ENCODE data around the gene ABCC8. TPM values are rescaled to one million over a fixed set of nuclear protein-coding genes. Genes with fewer than 3 reads are reported as not detected.

ABCC8 gene
- total RNA-seq, 1 donor from 2014 or later: 7.8 TPM

- DNase-seq: no peak
Measured at GRCh38 chr11:17469998-17470397, 6.6 kb downstream of the ABCC8 start.

GRCh38 chr11:17468122-17468521 is 8.5 kb downstream of the ABCC8 start:
- no peak for DNase-seq

DNA sequence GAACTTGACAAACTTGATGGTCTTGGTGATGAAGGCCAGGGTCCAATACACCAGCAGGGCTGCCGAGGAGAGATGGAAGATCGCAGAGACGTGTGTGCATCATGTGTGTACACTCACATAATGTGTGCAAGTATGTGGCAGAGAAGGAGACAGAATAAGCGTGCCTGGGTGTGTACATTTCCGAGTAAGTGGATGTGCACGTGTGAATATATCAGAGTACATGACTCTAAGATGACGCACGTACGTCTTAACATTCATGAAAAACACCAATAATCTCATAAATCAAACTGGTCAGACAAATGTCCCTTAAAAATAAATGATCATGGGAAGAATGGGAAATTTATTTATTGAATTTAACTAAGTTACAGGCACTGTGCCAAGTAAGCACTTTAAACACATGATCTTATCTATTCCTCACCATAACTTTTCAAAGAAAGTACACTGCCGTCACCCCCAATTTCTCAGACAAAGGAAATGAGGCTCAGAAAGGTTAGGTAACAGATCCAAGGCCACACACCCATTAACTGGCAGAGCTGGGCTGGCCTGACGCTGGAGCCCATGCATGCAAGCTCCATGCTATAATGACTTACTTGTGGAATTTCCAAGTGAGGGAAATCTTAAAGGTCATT is 13.0 kb downstream of the ABCC8 start:
- DNase-seq: no peak

GRCh38 chr11:17462940-17463339 is 13.7 kb downstream of the ABCC8 start:
- DNase-seq: no peak

DNA sequence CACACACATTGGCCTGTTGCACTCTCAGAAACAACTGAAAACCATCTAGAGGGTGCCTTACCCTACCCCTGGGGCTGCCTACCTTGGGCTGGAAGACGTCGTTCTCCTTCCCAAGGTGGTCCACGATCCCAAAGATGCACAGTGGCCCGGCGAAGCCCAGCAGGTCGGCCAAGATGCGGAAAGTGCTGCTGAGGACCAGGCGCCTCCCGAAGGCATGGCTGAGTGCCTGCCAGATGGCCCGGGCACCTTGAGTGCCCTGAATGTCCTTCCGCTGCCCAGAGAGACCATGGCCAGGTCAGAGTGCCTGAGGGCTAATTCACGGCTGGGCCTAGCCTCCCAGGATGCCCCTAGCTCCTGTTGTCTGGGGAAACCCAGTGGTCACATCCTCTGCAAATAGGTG is 16.2 kb downstream of the ABCC8 start:
- DNase-seq: no peak

GRCh38 chr11:17459236-17459896 is 17.3 kb downstream of the ABCC8 start:
- no peak for DNase-seq

- no peak for DNase-seq
Measured at GRCh38 chr11:17458268-17458667, 18.4 kb downstream of the ABCC8 start.

GRCh38 chr11:17457396-17458173 is 19.1 kb downstream of the ABCC8 start:
- DNase-seq: no peak

- DNase-seq: no peak
Measured at GRCh38 chr11:17452668-17453067, 24.0 kb downstream of the ABCC8 start.

- no peak for DNase-seq
Measured at GRCh38 chr11:17449158-17449557, 27.5 kb downstream of the ABCC8 start.

- no peak for DNase-seq
Measured at GRCh38 chr11:17446482-17446881, 30.2 kb downstream of the ABCC8 start.

- DNase-seq: no peak
Measured at GRCh38 chr11:17445240-17445795, 31.3 kb downstream of the ABCC8 start.

GRCh38 chr11:17443926-17444690 is 32.5 kb downstream of the ABCC8 start:
- DNase-seq: no peak

DNA sequence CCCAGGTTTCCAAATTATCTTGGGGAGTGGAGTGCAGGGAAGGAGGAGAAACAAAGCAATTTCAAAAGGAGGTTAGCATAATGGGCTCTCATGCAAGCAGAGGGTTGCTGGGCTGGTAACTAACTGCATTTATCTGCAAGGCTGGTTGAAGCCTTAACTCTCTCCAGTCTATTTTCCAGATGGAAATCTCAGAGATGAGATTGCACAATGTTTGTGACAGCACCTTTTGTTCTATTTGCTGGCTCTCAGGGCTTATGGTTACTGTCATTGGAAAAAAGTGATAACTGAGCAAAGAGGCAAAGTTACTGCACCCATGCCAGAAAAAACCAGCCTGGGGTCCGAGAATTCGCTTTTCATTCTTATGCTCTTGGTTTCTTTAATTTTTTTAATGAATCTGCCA is 33.2 kb downstream of the ABCC8 start:
- DNase-seq: no peak

DNA sequence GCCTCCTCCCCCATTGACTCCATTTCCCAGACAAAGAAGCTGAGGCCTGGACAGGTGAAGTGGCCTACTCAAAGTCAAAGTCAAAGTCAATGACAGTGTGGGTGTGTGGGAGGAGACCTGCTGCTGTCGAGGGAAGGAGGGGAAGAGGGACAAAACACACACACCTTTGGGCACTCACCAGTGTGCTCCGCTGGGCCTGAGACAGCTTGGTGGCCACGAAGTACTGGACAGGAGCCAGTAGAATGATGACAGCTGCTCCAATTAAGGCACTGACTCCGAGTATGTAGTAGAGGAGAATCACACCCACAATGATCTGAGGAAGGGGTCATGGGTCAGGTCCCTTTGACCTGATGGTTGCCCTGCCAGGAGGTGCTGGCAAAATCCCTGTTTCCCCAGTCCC is 33.6 kb downstream of the ABCC8 start:
- DNase-seq: no peak

- peak; percentile 23 for DNase-seq
Measured at GRCh38 chr11:17439316-17439782, 37.3 kb downstream of the ABCC8 start.

- no peak for DNase-seq
Measured at GRCh38 chr11:17437366-17437765, 39.3 kb downstream of the ABCC8 start.

- DNase-seq: no peak
Measured at GRCh38 chr11:17434108-17434507, 42.5 kb downstream of the ABCC8 start.

- DNase-seq: peak; percentile 91
Measured at GRCh38 chr11:17432002-17432401, 44.6 kb downstream of the ABCC8 start.

GRCh38 chr11:17431139-17431538 is 45.5 kb downstream of the ABCC8 start:
- DNase-seq: no peak

DNA sequence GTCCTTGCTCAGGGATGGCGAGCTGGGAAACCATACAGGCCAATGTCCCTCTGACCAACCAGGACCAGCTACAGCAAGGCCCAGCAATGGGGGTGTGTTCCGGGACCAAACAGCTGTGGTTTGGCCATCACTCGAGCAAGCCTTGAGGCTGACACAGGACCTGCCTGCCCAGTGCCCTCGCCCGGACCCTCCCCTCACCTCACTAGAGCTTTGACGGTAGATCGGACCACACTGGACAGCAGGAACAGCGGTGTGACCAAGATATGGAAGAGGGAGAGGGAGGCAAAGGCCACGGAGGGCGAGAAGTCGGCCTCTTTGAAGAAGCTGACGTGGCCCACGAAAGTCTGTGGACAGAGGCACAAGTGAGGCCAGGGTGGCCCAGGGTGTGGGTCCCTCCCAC is 46.0 kb downstream of the ABCC8 start:
- DNase-seq: no peak

DNA sequence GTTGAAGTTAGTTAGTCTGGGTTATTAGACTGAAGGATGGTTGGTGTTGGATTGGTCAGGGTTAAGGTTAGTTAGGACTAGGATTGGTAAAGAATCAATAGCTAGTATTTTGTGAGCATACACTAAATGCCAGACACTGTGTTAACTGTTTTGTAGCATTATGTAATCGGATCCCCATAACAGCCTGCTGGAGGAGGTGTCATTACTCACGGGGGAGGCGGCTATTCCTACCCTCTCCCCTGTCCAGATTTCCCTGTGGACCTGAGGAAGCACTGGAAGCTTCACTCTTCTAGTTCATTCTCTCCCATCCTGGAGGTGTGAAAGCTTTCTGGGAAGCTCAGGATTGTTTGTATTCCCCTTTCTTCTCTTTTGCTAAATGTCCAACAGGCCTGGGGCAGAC is 47.7 kb downstream of the ABCC8 start:
- no peak for DNase-seq

Measured in tongue (tissue), 2 donors.